Stimulated activated CD8-positive, alpha-beta memory T cell treated with anti-CD3 and anti-CD28 coated beads, Interleukin-15, amount 100 ng/mL, for 4 hours (primary cell): ENCODE measurements around the gene FCGR3A.
"Not testable (repeated sequence)": the region's sequence is repeated elsewhere in the genome, so short reads cannot be mapped to it uniquely, and the experiment has no call there.

ENCODE experiments used
- DNase-seq, 2 donors: peaks; one replicate each; pipeline ENCODE4 v3.0.0-alpha.2; 2020; ENCODE audit warnings: low read depth in 2 of 2

The FCGR3A gene

GRCh38 chr1:161549652-161550051, at the start of gene FCGR3A:
FCGR3A (minus strand) TSS chr1:161549818; CDS start chr1:161549736, 82 bp downstream.
- DNase-seq: no peak

- DNase-seq: not testable (repeated sequence)
These were observed 47.5 kb upstream of the FCGR3A start for GRCh38 chr1:161597077-161597476.

GRCh38 chr1:161595583-161595982, 46.0 kb upstream of the FCGR3A start:
- not testable (repeated sequence) for DNase-seq

GRCh38 chr1:161595173-161595572, 45.6 kb upstream of the FCGR3A start:
- not testable (repeated sequence) for DNase-seq

GRCh38 chr1:161594269-161594984, 44.8 kb upstream of the FCGR3A start:
- DNase-seq: not testable (repeated sequence)

GRCh38 chr1:161593092-161593755, 43.6 kb upstream of the FCGR3A start:
- not testable (repeated sequence) for DNase-seq

GRCh38 chr1:161592586-161592985, 43.0 kb upstream of the FCGR3A start:
- not testable (repeated sequence) for DNase-seq

- not testable (repeated sequence) for DNase-seq
These were observed 40.3 kb upstream of the FCGR3A start for GRCh38 chr1:161589920-161590319.

- not testable (repeated sequence) for DNase-seq
These were observed 39.7 kb upstream of the FCGR3A start for GRCh38 chr1:161589365-161589764.

- not testable (repeated sequence) for DNase-seq
These were observed 39.0 kb upstream of the FCGR3A start for GRCh38 chr1:161588596-161588995.

GRCh38 chr1:161582882-161583281, 33.3 kb upstream of the FCGR3A start:
- not testable (repeated sequence) for DNase-seq

GRCh38 chr1:161580879-161581537, 31.4 kb upstream of the FCGR3A start:
- not testable (repeated sequence) for DNase-seq

GRCh38 chr1:161579856-161580507, 30.4 kb upstream of the FCGR3A start:
- DNase-seq: not testable (repeated sequence)

- DNase-seq: not testable (repeated sequence)
These were observed 27.1 kb upstream of the FCGR3A start for GRCh38 chr1:161576676-161577075.

GRCh38 chr1:161571703-161572102, 22.1 kb upstream of the FCGR3A start:
- not testable (repeated sequence) for DNase-seq

- DNase-seq: not testable (repeated sequence)
These were observed 17.0 kb upstream of the FCGR3A start for GRCh38 chr1:161566602-161566960.

GRCh38 chr1:161563522-161563921, 13.9 kb upstream of the FCGR3A start:
- not testable (repeated sequence) for DNase-seq

GRCh38 chr1:161562441-161562840, 12.8 kb upstream of the FCGR3A start:
- DNase-seq: not testable (repeated sequence)

- DNase-seq: not testable (repeated sequence)
These were observed 11.5 kb upstream of the FCGR3A start for GRCh38 chr1:161560960-161561715.

- not testable (repeated sequence) for DNase-seq
These were observed 8.2 kb upstream of the FCGR3A start for GRCh38 chr1:161557506-161558450.
